Fibroblast of peridontal ligament (primary cell): ENCODE data around the gene RAE1.

ENCODE experiments used
- DNase-seq: peaks from one replicate; pipeline ENCODE4 v3.0.0-alpha.2; 2010; ENCODE audit errors: extremely low read depth

Gene RAE1, protein sequence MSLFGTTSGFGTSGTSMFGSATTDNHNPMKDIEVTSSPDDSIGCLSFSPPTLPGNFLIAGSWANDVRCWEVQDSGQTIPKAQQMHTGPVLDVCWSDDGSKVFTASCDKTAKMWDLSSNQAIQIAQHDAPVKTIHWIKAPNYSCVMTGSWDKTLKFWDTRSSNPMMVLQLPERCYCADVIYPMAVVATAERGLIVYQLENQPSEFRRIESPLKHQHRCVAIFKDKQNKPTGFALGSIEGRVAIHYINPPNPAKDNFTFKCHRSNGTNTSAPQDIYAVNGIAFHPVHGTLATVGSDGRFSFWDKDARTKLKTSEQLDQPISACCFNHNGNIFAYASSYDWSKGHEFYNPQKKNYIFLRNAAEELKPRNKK

DNA sequence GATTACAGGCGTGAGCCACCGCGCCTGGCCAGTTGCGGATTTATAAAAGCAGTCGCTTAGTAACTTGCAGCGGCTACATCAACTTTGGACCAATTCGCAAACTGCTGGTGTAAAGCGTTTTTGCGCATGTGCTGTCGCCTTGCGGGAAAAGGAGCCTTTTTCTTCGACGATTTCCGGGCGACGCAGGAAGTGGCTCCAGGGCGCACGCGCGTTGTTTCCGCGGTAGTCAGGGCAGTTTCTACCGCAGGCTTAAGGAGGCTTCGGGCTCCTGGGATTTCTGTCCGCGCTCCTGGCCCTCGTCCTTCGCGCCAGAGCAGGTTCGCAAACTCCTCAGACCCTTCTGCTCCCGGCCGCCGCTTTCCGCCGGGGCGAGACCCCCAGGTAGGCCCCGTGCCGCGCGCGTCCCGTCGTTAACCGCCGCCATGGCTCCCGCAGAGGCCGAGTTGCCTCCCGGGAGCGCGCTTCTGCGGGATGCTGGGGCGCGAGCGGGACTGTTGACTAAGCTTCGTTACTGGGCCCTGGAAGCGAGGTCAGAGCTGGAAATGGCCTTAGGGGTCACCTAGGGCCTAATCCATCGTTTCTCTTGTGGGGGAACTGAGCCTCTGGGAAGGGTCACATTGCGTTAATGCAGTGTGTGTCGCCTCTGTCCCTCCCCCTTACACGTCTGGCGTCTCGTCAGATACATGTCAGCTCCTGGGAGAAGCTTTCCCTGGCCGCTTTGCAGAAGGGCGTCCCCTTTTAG, at the start of gene RAE1:
Gene RAE1 (plus strand): TSS at position 214 of the 742 bp plus-strand sequence. CDS start 2,784 bp downstream, outside the sequence.
- DNase-seq = peak; percentile 94

- no peak for DNase-seq
These were observed 44.3 kb upstream of the RAE1 start for GRCh38 chr20:57306747-57307146.

- DNase-seq = no peak
These were observed 42.4 kb upstream of the RAE1 start for GRCh38 chr20:57308451-57309271.

DNA sequence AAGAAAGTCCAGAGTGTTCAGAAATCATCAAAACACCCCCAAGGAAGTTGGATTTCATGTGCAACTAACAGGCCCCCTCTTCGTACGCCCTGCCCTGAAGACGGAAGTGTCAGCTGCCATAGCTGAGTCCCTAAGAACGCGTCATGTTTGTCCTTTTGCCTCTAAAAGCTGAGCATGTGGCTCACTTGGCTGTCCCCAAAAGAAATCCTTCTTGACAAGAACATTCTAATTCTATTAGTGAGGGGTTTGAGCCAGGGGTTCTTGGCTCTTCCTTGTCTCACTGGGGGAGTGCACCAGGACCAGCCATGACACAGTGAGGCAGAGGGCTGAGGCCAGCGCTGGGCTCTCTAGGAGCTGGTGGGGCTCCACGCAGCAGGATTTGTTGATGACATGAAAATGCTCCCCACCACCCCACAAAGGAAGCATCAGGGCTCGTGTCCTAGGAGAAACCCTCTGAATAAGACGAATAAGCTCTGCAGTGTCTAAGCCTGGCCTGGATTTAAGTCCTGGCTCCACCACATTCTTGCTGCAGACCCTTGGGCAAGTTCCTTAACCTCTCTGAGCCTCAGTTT, 41.4 kb upstream of the RAE1 start:
- DNase-seq = no peak

DNA sequence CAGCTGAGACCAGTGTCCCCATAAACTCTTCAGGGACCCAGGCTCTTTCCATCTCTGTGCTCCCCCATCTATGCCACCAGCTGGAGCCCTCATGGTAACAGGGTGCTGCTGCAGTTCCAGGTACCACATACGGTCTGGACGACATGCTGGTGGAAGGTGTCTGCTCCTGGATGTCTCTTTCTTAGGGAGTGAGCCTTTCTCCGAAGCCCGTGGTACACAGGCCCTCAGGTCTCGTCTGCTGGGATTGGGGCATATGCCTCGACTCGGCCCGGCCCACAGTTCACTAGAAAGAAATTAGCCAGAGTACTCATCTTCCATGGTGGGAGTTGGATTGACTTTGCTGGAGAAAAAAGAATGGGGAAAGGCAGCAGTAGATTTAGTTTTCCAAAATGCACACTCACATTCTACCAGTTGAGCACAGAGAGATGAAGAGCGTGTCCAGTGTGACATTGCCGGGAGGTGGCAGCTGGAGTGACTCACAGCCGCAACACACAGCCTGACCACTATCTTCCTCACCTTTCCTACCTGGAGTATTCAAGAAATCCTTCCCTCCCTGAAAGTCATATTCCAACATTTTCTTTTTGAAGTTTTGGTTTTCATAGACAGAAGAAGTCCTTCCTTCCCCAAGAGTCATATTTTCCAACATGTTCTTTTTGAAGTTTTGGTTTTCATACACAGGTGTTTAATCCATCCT, 40.1 kb upstream of the RAE1 start:
- no peak for DNase-seq

GRCh38 chr20:57312138-57312537, 38.9 kb upstream of the RAE1 start:
- DNase-seq = no peak

- DNase-seq = no peak
These were observed 37.8 kb upstream of the RAE1 start for GRCh38 chr20:57313230-57313629.

DNA sequence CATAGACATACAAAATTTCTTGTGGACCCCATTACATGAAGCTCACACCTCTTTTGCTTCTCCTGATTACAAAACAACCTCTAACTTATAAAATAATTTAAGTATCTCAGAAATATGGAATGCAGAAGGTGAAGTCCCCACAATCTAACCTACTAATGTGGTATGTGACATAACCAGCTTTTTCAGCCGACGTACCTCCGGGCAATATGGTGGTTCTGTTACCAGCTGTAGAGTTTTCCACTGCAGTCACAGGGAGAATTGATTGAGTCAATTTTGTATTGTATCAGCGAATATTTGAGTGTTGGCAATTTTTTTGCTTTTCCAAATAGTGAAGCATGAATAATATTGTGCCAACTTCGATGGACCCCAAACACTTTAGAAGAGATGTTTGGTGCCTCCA, 37.1 kb upstream of the RAE1 start:
- no peak for DNase-seq

- no peak for DNase-seq
These were observed 35.7 kb upstream of the RAE1 start for GRCh38 chr20:57315083-57315975.

GRCh38 chr20:57315976-57316480, 35.0 kb upstream of the RAE1 start:
- DNase-seq = no peak

DNA sequence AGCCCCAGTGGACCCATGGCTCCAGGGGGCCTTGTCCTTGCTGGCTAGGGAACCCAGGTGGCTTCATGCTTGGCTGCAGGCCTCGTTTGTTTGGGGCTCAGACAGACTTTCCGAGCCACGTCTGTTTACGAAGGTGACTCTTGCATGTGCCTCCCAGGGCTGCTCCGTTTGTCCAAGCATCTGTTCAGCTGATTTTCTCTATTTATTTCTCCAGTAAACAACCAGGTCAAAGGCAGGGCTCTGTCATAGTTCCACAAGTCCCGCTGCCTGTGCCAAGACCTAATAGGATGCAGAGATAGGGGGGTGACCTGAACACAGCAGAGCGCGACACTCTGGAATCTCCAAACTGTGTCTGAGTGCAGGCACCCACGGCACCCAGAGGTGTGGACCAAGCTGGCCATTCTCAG, 34.3 kb upstream of the RAE1 start:
- DNase-seq = no peak

GRCh38 chr20:57317316-57317788, 33.7 kb upstream of the RAE1 start:
- DNase-seq = no peak

DNA sequence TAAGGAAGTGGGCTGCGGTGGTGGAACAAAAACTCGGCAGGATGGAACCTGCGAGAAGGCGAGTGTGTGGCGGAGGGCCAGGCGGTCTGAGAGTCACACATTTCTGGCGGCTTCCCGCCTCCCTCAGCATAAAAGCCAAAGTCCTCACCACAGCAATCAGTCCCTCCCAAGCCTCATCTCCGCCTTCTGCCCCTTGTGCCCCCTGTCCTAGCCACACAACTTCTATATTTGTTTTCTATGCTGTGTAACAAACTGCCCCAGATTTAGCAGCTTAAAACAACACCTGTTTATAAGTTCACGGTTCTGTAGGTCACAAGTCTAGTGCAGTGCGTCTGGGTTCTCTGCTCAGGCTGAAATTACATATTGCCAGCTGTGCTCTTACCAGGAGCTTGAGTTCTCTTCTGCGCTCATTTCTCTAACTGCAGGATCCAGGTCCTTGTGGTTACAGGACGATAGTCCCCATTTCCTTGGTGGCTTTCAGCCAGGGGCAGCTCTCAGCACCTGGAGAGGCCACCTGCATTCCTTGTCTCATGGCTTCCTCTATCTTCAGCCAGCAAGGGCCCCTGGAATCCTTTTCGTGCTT, 33.2 kb upstream of the RAE1 start:
- DNase-seq = no peak

- no peak for DNase-seq
These were observed 31.5 kb upstream of the RAE1 start for GRCh38 chr20:57319584-57319983.

GRCh38 chr20:57320358-57320757, 30.7 kb upstream of the RAE1 start:
- DNase-seq = no peak

DNA sequence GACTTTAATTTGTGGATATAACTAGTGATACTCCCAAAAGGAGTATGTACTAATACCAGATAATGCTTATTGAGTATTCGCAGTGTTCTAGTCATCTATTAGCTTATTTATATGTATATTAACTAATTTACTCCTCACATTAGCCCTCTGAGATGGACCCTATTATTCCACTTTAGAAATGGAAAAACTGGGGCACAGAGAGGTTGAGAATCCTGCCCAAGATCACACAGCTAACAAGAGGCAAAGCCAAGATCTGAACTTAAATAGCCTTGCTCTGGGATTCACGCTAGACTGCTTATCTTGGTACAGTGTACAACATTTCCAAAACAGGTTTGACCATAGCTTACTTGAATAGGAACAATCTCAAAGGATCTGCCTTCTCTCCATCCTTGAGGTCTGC, 29.9 kb upstream of the RAE1 start:
- no peak for DNase-seq

- no peak for DNase-seq
These were observed 28.6 kb upstream of the RAE1 start for GRCh38 chr20:57322476-57322875.

DNA sequence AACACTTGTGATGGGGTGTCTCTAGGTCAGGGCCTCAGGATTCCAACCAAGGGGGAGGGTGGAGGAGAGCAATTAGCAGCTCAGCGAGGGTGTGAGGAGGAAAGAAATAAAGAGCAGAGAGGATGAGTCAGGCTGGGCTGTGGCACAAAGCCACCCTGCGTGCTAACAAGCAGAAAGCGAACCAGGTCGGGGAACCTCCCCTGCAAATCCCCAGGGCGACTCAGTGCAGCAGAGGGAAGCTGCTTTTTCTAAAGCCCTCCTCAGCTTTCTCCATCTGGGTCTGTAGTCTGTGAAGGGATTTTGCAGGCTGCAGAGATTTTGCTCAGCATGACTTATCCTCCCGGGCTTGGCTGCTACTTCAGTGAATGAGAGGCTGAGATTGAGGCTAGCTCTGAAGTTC, 28.0 kb upstream of the RAE1 start:
- DNase-seq = peak; percentile 40

GRCh38 chr20:57325632-57326356, 25.3 kb upstream of the RAE1 start:
- no peak for DNase-seq
